ENCODE results near the gene PLA2G4A.

DNA sequence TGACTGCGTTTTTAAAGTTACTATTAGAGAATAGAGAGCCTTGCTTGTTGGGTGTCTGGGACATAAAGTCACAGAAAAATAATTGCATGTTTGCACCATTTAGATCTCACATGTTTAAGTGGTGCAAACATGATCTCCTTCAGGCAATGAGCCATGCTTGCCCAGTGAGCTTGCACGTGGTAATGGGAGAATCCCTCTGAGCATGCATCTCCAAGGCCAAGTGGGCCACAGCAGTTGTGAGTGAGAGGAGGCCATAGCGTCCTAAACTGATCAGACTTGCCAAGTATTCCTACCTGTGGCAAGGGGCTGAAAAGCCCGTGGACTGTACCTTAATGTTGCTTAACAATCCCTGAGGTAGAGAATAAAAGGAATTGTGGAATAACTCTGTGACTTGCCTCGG is 158.3 kb downstream of the PLA2G4A start:
- TF ChIP-seq, protein P1, sequence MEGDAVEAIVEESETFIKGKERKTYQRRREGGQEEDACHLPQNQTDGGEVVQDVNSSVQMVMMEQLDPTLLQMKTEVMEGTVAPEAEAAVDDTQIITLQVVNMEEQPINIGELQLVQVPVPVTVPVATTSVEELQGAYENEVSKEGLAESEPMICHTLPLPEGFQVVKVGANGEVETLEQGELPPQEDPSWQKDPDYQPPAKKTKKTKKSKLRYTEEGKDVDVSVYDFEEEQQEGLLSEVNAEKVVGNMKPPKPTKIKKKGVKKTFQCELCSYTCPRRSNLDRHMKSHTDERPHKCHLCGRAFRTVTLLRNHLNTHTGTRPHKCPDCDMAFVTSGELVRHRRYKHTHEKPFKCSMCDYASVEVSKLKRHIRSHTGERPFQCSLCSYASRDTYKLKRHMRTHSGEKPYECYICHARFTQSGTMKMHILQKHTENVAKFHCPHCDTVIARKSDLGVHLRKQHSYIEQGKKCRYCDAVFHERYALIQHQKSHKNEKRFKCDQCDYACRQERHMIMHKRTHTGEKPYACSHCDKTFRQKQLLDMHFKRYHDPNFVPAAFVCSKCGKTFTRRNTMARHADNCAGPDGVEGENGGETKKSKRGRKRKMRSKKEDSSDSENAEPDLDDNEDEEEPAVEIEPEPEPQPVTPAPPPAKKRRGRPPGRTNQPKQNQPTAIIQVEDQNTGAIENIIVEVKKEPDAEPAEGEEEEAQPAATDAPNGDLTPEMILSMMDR (IDR thresholded peaks at IDR 0.05 in 2 of 3, conservative IDR thresholded peaks at IDR 0.05 in 1 of 3; ENCODE audit: borderline replicate concordance in 1 of 3, insufficient read depth in 1 of 3, low read depth in 2 of 3, low read length in 2 of 3), result no peak
- no peak for TF ChIP-seq EZH2phosphoT487 (IDR thresholded peaks at IDR 0.05; ENCODE audit: borderline replicate concordance)
- TF ChIP-seq POLR2AphosphoS5 (IDR thresholded peaks at IDR 0.05; ENCODE audit: low read depth, low read length), result no peak
- TF ChIP-seq POLR2A (IDR thresholded peaks at IDR 0.05; ENCODE audit: borderline replicate concordance, extremely low read depth, insufficient read depth, insufficient read length), result no peak
- TF ChIP-seq, protein P2, sequence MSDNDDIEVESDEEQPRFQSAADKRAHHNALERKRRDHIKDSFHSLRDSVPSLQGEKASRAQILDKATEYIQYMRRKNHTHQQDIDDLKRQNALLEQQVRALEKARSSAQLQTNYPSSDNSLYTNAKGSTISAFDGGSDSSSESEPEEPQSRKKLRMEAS (IDR thresholded peaks at IDR 0.05), result no peak
- no peak for TF ChIP-seq EZH2 (IDR thresholded peaks at IDR 0.05)
- no peak for TF ChIP-seq SRF (IDR thresholded peaks at IDR 0.05; ENCODE audit: low read depth)
- TF ChIP-seq RAD21 (IDR thresholded peaks at IDR 0.05; ENCODE audit: low read depth), result no peak
- no peak for TF ChIP-seq JUND (IDR thresholded peaks at IDR 0.05)
- no peak for TF ChIP-seq ELF1 (IDR thresholded peaks at IDR 0.05; ENCODE audit: borderline replicate concordance, low read depth)
- TF ChIP-seq, protein P3, sequence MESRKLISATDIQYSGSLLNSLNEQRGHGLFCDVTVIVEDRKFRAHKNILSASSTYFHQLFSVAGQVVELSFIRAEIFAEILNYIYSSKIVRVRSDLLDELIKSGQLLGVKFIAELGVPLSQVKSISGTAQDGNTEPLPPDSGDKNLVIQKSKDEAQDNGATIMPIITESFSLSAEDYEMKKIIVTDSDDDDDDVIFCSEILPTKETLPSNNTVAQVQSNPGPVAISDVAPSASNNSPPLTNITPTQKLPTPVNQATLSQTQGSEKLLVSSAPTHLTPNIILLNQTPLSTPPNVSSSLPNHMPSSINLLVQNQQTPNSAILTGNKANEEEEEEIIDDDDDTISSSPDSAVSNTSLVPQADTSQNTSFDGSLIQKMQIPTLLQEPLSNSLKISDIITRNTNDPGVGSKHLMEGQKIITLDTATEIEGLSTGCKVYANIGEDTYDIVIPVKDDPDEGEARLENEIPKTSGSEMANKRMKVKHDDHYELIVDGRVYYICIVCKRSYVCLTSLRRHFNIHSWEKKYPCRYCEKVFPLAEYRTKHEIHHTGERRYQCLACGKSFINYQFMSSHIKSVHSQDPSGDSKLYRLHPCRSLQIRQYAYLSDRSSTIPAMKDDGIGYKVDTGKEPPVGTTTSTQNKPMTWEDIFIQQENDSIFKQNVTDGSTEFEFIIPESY (IDR thresholded peaks at IDR 0.05; ENCODE audit: extremely low read depth, insufficient replicate concordance, low read length), result no peak
